ENCODE measurements around the gene SPEM2.

DNA sequence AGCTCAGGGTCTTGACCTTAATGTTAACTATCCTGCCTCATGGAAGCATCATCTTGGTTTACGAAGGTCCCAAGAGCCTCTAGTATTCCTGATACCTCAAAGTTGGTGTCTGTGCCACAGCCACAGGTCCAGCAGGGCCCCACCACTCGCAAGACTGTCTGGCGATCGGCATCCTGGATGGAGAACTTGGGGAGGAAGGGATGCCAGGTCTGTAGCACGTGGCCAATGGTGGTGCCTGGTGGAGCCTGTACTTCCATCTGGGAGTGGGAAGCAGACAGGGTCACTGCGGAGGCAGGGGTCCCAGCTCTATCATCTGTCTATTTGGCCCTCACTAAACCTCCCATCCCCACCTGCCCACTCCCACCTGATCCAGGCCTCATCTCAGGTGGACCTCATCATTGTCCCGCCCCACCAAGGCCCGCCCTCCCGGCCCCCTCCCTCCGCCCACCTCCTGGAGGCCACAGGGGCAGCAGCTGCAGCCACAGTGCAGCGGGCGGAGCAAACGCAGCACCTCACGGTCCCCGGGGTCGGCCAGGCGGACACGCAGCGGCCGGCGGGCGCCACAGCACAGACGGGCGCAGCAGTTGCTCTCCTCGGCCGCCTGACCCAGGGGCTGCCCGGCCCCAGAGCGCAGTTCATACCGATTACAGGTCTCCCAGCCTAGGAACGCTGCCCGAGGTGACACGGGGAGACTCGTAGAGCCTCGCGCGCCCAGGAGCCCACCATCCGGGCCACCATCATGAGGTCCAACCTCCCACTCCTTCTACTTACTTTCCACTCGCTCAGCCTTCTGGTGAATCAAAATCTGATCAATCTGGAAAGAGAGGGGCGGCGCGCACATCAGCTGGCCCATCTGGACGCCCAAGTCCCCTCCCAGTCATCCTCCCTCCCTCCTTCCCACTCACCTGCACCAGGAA, 32.5 kb upstream of the SPEM2 start:
- TF ChIP-seq YY1 (IDR thresholded peaks at IDR 0.05; ENCODE audit: insufficient read depth, insufficient read length) = no peak
- no peak for TF ChIP-seq SUZ12 (IDR thresholded peaks at IDR 0.05; ENCODE audit: extremely low read depth, insufficient read depth, insufficient read length)
